GM19025 (cell line): ENCODE measurements around the gene ACSF3.
"Not testable (repeated sequence)": the region's sequence is repeated elsewhere in the genome, so short reads cannot be mapped to it uniquely, and the experiment has no call there.

Experiments used
- ATAC-seq: cut with Tn5 transposase; IDR thresholded peaks from one replicate; pipeline ENCODE4 v1.9.1; 2021; ENCODE audit warnings: mild to moderate bottlenecking, low read depth, moderate library complexity; ENCODE audit not compliant: unreplicated experiment

Gene ACSF3

DNA sequence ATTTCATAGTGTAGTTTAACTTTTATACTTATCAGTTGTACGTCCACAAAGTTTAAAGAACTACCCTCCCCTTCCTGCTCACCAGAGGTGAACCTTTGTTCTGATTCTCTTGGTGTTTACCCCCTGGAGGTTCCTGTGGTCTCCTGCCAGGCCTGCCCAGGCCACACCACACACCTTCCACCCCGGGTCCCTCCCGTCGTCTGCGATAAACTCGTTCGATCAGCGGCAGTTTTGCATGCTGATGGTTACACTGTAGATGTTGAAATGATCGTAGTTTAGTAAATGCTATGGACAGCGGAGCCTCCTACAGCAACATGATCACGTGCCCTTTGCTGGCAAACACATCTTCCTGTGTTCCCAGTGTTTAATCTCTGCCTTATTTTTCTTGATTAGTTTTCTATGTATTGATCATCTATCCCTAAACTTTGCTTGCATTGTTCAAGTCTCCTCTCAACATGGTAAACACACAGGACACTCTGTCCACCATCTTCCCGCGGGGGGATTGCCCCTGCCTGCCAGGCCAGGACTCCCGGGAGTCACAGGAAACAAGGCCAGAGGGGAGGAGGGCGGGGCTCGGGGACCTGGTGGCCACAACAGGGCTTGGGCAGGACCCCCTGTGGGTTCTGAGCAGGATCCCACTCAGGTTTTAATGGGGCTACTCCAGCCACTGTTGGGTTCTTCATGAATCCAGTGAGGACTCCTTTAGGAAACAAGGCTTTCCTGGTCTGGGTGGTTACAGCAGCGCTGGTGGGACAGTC, 2.8 kb upstream of the ACSF3 start:
- ATAC-seq = no peak

GRCh38 chr16:89092013-89092412, 1.6 kb upstream of the ACSF3 start:
- no peak for ATAC-seq

GRCh38 chr16:89093252-89093601, 425 bp upstream of the ACSF3 start:
- ATAC-seq = not testable (repeated sequence)

DNA sequence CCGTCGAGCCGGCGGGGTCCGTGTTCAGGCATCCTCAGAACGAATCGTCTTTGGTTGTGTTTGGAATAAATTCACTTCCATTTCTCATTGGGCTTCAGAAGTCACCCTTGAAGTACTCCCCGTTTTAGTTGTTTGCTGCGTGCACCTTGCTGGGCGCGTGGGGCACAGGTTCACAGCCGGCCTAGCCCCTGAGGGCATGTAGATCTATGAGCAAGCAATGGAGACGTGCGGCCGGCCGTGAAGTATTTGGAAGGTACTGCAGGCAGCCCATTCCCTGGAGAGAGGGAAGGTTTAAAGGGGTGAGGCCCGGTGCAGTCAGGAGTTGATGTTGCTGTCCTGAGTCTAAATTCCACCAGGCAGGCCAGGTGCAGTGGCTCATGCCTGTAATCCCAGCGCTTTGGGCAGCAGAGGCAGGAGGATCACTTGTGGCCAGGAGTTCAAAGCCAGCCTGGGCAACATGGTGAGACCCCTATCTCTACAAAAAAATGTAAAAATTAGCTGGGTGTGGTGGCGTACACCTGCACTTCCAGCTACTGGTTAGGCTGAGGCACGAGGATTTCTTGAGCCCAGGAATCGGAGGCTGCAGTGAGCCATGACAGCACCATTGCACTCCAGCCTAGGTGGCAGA, 714 bp downstream of the ACSF3 start:
- ATAC-seq = no peak

GRCh38 chr16:89094880-89095258, 1.2 kb downstream of the ACSF3 start:
- no peak for ATAC-seq

DNA sequence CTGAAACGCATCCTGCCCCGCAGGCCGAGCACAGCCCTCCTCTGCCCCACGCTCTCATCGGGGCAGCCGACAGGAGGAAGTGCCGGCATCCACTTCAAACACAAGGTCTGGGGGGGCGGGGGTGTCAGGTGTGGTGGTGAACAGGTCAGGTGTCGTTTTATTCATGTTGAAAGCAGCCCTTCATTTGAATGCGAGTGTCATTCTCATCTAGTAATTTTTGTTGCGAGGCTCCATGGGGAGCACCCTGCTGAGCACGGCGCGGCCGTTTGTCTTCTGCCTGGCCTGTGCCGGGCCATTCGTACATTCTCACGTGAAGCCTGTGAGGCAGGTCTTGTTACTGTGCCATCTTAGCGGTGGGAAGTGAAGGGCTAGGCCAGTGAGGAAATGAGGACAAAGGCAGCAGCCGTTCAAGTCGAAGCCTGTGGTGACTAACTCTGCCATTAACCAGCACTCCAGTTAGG, 1.9 kb downstream of the ACSF3 start:
- no peak for ATAC-seq

DNA sequence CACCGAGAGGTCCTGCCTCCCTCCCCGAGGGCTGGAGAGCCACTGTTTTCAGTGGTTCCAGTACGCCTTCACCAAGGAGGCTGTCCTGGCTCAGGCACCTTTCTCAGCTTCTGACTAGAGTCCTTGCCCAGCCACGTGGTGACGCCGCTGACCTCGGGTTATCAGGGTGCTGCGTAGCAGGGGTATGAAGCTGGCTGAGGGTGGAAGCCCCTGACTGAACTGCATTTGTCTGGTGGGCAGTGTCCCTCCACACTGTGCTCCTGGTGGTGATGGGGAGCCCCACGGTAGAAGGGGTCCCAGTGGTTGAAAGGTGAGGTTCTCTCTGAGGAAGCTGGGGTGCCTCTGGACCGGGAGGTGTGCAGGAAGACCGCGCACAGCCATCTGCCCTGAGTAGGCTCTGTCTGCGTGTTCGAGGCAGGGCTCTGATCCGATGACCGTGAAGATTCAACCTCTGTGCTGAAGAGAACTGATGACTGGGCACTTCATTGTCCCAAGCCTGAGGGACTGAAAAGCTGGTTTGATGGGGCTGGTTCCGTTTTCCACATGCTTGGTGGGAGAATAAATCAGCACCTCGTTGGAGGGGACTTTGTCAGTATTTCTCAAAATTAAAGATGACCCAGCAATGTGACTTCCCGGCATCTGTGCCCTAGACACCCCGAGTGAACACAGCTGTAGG, 2.5 kb downstream of the ACSF3 start:
- no peak for ATAC-seq

DNA sequence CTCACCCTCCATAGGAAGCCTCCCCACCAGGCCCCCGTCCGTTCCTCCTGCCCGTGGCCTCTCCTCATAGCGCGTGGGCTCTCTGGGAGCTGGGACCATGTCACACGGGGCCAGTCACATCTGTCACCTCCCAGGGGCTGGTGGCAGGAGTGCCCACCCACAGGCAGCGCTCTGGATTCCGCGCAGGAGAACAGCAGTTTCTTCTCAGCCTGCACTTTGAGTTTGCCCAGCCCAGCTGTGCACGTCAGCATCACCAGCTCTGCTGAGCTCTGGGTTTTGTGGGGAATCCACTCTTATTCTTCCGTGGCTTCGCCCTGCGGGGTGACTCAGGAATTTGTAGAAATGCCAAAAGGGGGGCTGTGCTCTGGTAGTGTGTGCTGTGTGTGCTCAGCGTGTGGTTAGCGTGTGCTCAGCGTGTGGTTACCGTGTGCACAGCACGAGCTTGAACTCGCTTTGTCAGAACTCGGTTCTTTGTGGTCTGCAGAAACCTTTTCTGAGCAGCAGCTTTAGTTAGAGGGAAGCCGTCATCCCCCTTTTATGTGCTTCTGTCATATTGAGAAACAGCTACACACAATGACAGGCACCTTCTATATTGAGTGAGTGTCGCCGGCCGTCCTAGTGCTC, 3.2 kb downstream of the ACSF3 start:
- ATAC-seq = no peak

- ATAC-seq = no peak
These were observed 3.7 kb downstream of the ACSF3 start for GRCh38 chr16:89097392-89097772.

DNA sequence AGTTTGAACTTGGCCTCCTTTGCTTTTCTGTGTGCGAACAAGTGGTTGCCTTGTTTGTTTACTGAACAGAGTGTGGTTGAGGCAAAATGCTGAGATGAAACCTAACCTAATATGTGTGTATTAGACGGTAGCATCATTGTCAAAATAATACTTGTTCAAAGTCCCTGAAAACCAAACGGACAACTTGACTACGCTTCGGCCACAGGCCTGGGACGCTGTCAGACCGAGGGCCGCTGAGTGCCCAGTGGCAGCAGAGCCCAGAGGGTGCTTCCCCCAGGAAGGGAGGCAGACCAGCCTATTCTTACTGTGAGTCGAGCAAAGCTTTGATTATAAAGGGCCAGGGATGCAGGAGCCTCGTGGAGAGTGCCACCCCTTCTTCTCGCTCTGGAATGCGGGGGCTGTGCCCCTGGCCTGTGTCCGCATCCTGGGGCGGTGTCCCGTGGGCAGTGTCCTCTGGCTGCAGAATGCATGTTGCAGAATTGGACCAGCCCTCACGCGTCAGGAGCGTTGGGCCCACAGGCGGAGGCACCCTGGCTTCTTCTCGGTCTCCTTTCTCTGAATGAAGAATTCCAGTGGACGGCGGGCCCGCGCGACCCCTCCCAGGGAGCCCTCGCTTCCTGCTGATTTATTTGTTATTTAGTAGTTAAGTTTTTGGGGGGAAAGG, 5.2 kb downstream of the ACSF3 start:
- ATAC-seq = no peak

GRCh38 chr16:89099905-89100304, 6.3 kb downstream of the ACSF3 start:
- ATAC-seq = no peak

DNA sequence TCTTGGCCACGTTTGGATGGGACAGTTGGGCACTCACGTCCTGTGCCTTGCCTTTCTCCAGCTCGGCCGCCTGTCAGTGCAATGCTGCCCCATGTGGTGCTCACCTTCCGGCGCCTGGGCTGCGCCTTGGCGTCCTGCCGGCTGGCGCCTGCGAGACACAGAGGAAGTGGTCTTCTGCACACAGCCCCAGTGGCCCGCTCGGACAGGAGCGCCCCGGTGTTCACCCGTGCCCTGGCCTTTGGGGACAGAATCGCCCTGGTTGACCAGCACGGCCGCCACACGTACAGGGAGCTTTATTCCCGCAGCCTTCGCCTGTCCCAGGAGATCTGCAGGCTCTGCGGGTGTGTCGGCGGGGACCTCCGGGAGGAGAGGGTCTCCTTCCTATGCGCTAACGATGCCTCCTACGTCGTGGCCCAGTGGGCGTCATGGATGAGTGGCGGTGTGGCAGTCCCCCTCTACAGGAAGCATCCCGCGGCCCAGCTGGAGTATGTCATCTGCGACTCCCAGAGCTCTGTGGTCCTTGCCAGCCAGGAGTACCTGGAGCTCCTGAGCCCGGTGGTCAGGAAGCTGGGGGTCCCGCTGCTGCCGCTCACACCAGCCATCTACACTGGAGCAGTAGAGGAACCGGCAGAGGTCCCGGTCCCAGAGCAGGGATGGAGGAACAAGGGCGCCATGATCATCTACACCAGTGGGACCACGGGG, 7.1 kb downstream of the ACSF3 start:
- ATAC-seq = no peak

GRCh38 chr16:89101303-89102040, 7.8 kb downstream of the ACSF3 start:
- ATAC-seq = no peak

DNA sequence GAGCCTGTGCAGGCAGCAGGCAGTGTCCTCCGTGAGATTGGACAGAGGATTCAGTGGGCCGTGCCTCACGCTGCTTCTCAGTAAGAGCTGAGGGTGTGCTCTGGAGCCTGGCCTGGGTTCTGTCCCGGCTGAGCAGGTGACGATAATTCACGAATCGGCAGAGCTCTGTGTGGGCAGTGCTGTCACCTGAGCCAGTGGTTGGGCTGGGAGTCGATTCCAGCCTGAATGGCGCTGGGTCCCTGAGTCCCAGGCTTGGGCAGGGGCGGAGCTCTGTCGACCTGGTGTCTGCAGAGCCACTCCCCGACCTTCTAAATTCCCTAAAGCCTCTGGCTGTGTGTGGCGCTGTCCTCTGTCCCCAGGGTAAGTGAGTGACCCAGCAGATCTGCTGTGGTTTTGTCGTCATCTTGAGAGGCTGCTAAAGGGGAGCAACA, 8.4 kb downstream of the ACSF3 start:
- no peak for ATAC-seq

DNA sequence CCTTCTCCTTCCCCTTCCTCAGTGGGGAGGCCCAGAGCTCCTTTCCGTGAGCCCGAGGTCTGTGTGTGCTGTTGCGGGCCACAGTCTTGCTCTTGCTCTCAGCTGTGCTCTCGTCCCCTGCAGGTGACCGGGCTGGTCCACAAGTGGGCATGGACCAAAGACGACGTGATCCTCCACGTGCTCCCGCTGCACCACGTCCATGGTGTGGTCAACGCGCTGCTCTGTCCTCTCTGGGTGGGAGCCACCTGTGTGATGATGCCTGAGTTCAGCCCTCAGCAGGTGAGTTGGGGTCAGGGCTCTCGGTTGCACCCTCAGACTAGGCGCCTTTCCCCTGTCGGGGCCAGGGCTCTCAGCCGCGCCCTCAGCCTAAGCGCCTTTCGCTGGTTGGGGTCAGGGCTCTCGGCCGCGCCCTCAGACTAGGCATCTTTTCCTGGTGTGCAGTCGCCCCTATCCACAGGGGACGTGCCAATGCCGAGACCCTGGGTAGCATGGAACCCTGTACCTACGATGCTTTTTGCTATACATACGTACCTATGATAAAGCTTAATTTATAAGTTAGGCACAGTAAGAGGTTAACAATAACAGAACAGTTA, 8.9 kb downstream of the ACSF3 start:
- no peak for ATAC-seq

GRCh38 chr16:89103156-89103555, 9.5 kb downstream of the ACSF3 start:
- no peak for ATAC-seq

GRCh38 chr16:89103781-89104180, 10.1 kb downstream of the ACSF3 start:
- ATAC-seq = no peak

DNA sequence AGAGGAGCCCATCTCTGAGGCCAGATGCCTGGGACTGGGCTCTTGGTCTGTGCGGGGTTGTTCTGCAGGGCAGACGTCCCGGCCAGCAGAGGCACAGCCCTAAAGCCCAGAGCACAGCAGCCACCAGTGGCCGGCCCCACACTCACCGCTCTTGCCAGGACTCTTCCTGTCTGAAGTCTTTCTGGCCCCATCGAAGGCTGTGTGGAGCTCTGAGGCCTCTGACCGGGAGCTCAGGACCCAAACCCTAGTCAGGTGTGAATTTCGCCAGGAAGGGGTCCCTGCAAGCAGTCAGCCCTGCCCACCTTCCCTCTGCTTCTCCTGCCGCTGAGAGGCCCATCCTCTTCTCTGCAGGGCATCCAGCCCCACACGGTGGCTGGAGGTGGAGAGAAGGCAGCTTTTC, 10.7 kb downstream of the ACSF3 start:
- ATAC-seq = no peak

- ATAC-seq = no peak
These were observed 11.4 kb downstream of the ACSF3 start for GRCh38 chr16:89104930-89105571.
